ENCODE measurements around the gene ZBTB12. TPM values are rescaled to one million over a fixed set of nuclear protein-coding genes. Genes with fewer than 3 reads are reported as not detected.

ZBTB12 gene
- total RNA-seq, 2 donors from 2014 or later, result 0.88 to 1.9 TPM

DNA sequence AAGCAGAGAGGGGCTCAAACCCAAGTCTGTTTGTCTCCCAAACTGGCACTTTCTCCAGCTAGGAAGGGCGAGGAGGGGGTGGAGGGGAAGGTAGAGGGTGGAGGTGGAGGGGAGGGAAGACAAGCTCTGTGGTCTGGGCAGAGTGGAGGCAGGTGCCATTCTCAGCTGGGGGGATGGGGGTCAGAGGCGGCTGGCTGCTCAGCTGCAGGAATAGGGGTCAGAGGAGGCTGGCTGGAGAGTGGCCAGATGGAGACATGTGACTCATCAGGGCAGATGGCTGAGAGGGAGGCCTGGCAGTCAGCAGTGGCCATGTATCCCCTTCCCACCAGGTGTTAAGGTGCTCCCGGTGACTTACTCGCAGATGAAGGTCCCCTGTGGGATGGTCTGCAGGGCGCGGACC lies 19.5 kb downstream of the ZBTB12 start:
- Mint-ChIP-seq H3K9me3 (no peaks in the 10 kb centered on the region), H3K27ac (no peak overlapping the region), H3K4me1 (ENCODE audit: low read depth) (no peaks in the 10 kb centered on the region), H3K36me3 (ENCODE audit: insufficient read depth in 2 of 2) (peaks cover 9 to 11% of the 10 kb centered on the region in 2 donors), H3K27me3 (ENCODE audit: low read depth) (no peaks in the 10 kb centered on the region), H3K4me3 (no peak overlapping the region)
- ATAC-seq (replicated peaks in 1 of 2) (no peak), DNase-seq (no peak)

DNA sequence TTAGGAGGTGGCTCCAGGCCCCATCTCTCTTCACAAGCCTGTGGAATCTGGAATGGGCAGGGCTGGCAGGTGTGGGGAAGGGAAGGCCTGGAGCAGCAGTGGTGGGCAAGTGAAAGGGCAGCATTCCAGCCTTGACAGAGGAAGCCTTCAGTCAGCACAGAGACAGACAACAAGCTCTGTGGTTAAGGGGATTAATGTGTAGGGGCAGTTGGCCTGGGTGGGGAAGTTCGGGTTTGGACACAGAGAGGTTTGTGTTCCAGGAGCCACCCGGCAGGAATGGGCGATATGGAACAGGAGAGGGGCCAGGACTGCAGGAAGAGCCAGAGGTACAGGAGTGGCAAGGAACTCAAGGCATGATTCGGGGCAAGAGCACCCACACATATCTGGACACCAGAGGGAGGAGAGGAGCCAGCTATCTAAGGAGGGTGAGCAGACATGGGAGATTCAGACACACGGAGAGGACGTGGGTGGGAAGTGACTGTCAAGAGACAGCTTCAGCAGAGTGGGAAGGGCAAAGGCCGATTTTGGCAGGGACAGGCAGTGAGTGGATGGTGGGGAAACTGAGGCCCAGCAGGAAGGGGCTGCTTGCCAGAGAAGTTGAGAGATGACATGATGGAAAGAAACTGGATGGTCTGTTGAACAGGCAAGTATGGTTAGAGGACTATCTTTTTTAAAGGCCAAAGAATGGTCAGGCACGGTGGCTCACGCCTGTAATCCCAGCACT lies 20.6 kb downstream of the ZBTB12 start:
- Mint-ChIP-seq H3K4me3 (no peak overlapping the region), H3K4me1 (ENCODE audit: low read depth) (no peaks in the 10 kb centered on the region), H3K36me3 (ENCODE audit: insufficient read depth in 2 of 2) (peaks cover 8 to 11% of the 10 kb centered on the region in 2 donors), H3K27me3 (ENCODE audit: low read depth) (no peaks in the 10 kb centered on the region), H3K27ac (no peak overlapping the region), H3K9me3 (no peaks in the 10 kb centered on the region)
- ATAC-seq (replicated peaks in 1 of 2), result no peak
- no peak for DNase-seq

DNA sequence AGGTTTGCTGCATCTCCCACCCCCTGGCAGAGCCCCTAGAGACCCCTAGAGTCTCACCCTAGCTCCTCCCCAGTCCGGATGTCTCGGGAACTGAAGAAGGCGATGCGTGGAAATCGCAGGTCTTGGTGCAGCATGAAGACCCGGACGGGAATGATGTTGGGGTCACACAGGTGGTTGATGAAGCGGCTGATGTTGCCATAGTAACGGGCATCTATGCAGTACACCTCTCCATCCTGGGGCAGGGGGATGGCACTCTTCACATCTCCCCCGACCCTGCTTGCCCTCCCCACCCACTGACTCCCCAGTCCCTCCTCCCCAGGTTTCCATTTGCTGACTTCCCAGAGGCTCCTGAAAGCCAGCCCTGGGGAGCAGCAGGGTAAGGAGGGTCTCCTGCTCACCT lies 21.3 kb downstream of the ZBTB12 start:
- no peaks in the 10 kb centered on the region for H3K27me3 Mint-ChIP-seq (ENCODE audit: low read depth)
- H3K27ac Mint-ChIP-seq, result no peak overlapping the region
- DNase-seq, result no peak
- H3K4me3 Mint-ChIP-seq, result no peak overlapping the region
- H3K36me3 Mint-ChIP-seq (ENCODE audit: insufficient read depth in 2 of 2), result peaks cover 8% of the 10 kb centered on the region in 2 donors
- no peak for ATAC-seq (replicated peaks in 1 of 2)
- H3K4me1 Mint-ChIP-seq (ENCODE audit: low read depth), result peaks cover 3% of the 10 kb centered on the region
- no peaks in the 10 kb centered on the region for H3K9me3 Mint-ChIP-seq

DNA sequence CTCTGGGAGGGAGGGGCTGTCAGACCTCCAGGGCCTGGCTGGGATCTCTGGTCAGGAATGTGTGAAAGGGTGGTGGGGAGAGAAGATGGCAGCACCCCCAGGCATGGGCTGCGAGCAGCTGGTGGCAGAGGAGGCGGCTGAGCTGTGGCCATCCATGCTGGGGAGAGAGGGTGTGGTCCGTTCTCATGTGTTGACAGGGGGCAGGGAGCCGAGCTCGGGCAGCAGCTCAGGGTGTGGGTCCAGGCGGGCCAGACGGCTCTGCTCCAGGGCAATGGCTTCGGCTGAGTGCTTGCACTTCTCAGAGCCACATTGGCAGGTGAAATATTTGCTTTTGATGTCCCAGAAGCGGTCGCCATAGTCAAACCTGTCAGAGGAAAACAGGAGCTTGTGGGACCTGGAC lies 22.0 kb downstream of the ZBTB12 start:
- Mint-ChIP-seq H3K27me3 (ENCODE audit: low read depth) (no peaks in the 10 kb centered on the region), H3K4me1 (ENCODE audit: low read depth) (peaks cover 4% of the 10 kb centered on the region), H3K4me3 (no peak overlapping the region), H3K27ac (no peak overlapping the region), H3K36me3 (ENCODE audit: insufficient read depth in 2 of 2) (peaks cover 8% of the 10 kb centered on the region in 2 donors), H3K9me3 (no peaks in the 10 kb centered on the region)
- ATAC-seq (replicated peaks in 1 of 2) (no peak), DNase-seq (no peak)

DNA sequence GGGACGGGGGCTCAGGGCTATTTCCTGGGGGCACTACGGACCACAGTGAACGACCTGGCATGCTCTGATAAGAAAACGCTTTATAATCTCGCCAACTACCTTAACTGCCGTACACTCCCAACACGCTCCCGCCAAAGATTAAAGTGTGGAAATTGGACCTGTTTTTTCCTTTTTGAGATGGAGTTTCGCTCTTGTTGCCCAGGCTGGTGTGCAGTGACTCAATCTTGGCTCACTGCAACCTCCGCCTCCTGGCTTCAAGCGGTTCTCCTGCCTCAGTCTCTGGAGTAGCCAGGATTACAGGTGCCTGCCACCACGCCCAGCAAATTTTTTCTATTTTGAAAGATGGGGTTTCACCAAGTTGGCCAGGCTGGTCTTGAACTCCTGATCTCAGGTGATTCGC lies 22.7 kb downstream of the ZBTB12 start:
- Mint-ChIP-seq H3K36me3 (ENCODE audit: insufficient read depth in 2 of 2) (peaks cover 8% of the 10 kb centered on the region in 2 donors), H3K4me3 (no peak overlapping the region), H3K9me3 (no peaks in the 10 kb centered on the region), H3K4me1 (ENCODE audit: low read depth) (peaks cover 4% of the 10 kb centered on the region), H3K27me3 (ENCODE audit: low read depth) (no peaks in the 10 kb centered on the region), H3K27ac (no peak overlapping the region)
- DNase-seq (no peak), ATAC-seq (replicated peaks in 1 of 2) (no peak)

DNA sequence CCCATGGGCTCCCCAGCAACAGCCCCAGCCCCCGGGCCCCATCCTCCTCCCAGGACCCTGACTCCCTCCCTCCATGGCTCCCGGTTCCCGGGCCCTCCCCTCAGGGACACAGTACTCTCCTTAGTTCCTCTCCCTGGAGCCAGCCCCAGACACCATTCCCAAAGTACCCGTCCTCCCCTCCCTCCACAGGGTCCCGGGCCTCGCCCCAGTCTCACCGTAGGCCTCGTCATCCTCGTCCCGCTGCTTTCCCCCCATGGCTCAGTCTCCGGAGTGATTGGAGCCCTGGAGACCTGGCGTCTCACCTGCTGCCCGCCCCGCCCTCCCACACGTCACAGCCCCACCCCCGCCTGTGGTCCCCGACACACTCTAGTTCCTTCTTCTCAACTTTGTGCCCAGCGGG lies 23.2 kb downstream of the ZBTB12 start, which contains the start of gene SLC44A4:
TSS of gene SLC44A4 (minus strand) at position 272 of the 400 bp plus-strand sequence. CDS start at position 255, 17 bp downstream.
- no peaks in the 10 kb centered on the region for H3K9me3 Mint-ChIP-seq
- peaks cover 4% of the 10 kb centered on the region for H3K4me1 Mint-ChIP-seq (ENCODE audit: low read depth)
- ATAC-seq (replicated peaks in 1 of 2), result no peak
- H3K27me3 Mint-ChIP-seq (ENCODE audit: low read depth), result no peaks in the 10 kb centered on the region
- H3K36me3 Mint-ChIP-seq (ENCODE audit: insufficient read depth in 2 of 2), result peaks cover 8% of the 10 kb centered on the region in 2 donors
- no peak for DNase-seq
- H3K27ac Mint-ChIP-seq, result no peak within 1 kb of the TSS
- H3K4me3 Mint-ChIP-seq, result no peak within 1 kb of the TSS

DNA sequence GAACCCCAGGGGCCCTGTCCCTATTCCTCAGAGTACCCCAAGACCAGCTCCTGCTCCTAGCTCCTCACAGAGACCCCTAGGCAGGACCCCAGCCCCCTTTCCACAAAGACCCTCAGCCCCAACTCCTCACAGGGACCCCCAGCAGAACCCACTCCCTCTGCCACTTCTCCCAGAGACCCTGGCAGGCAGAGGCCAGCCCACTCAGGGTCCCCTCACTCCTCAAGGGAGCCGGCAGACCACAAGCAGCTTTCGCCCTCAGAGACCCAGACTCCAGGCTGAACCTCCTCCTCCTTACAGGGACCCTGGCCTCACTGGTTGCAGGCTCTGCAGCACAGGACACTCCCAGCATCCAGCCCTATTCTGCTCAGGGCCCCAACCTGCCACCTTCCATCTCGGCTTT lies 23.7 kb downstream of the ZBTB12 start:
- Mint-ChIP-seq H3K9me3 (no peaks in the 10 kb centered on the region), H3K4me1 (ENCODE audit: low read depth) (peaks cover 4% of the 10 kb centered on the region), H3K27me3 (ENCODE audit: low read depth) (no peaks in the 10 kb centered on the region), H3K36me3 (ENCODE audit: insufficient read depth in 2 of 2) (peaks cover 8% of the 10 kb centered on the region in 2 donors), H3K4me3 (no peak overlapping the region), H3K27ac (no peak overlapping the region)
- ATAC-seq (replicated peaks in 1 of 2), result no peak
- no peak for DNase-seq

DNA sequence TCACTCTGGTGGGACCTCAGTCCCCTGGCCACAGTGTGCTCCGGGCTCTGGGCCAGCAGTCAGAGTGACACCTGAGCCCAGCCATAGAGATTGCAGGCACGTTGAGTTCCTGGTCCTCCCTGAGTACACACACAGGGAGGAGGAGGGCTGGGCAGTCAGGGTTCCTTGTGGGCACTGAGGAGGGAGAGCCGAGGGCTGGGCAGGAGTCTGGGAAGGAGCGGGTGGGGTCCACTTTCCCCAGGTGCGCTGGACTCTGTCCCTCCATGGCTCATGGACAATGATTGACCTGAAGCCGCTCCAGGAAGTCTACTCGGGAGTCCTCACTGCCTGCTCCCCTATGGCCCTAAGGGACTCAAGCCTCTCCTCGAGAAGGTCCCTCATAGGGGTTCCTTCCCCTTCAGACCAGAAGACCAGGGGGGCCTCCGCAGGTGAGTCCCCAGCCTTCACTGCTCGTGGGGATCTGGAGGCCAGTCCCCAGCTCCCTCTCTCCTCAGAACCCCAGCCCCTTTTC lies 24.2 kb downstream of the ZBTB12 start:
- no peaks in the 10 kb centered on the region for H3K9me3 Mint-ChIP-seq
- H3K4me3 Mint-ChIP-seq, result no peak overlapping the region
- no peak overlapping the region for H3K27ac Mint-ChIP-seq
- H3K36me3 Mint-ChIP-seq (ENCODE audit: insufficient read depth in 2 of 2), result peaks cover 8% of the 10 kb centered on the region in 2 donors
- ATAC-seq (replicated peaks in 1 of 2) (peak in 1 of 2 donors; percentile 22), DNase-seq (no peak)
- H3K4me1 Mint-ChIP-seq (ENCODE audit: low read depth), result peaks cover 4% of the 10 kb centered on the region
- no peaks in the 10 kb centered on the region for H3K27me3 Mint-ChIP-seq (ENCODE audit: low read depth)

DNA sequence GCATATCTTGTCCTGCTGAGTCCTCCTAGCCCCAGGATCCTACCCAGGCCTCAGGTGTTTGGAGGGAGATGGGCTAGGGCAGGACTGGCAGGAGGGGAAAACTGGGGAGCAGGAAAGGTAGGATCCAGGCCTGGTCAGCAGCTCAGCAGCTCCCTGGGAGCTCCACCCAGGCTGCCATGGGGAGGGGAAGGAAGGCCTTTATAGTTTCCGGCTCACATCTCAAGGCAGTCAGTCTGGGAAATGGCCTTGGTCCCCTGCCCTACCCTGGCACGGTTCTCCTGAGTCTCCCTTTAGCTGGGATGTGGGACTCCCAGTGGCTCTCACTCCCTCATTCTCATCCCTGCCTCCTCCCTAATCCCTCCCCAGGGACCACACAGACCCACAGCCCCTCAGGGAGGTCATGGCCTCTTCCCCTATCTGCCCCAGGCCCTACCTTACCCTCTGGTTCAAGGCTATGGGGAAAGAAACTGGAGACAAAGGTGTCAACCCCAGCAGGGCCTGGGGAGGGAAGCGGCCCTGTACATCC lies 24.7 kb downstream of the ZBTB12 start:
- H3K4me1 Mint-ChIP-seq (ENCODE audit: low read depth), result peaks cover 4% of the 10 kb centered on the region
- no peaks in the 10 kb centered on the region for H3K9me3 Mint-ChIP-seq
- ATAC-seq (replicated peaks in 1 of 2), result peak in 1 of 2 donors; percentile 16
- no peak overlapping the region for H3K4me3 Mint-ChIP-seq
- DNase-seq, result no peak
- peaks cover 6 to 8% of the 10 kb centered on the region in 2 donors for H3K36me3 Mint-ChIP-seq (ENCODE audit: insufficient read depth in 2 of 2)
- H3K27ac Mint-ChIP-seq, result no peak overlapping the region
- no peaks in the 10 kb centered on the region for H3K27me3 Mint-ChIP-seq (ENCODE audit: low read depth)

DNA sequence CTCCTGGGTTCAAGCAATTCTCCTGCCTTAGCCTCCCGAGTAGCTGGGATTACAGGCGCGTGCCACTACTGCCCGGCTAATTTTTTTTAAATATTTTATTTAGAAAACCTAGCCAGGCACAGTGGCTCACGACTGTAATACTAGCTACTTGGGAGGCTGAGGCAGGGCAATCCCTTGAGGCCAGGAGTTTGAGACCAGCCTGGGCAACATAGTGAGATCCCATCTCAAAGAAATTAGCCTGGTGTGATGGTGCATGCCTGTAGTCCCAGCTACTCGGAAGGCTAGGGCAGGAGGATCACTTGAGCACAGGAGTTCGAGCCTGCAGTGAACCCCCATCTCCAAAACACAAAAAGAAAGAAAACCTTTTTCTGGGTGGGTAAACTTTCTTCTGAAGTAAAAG lies 25.5 kb downstream of the ZBTB12 start:
- H3K27me3 Mint-ChIP-seq (ENCODE audit: low read depth), result no peaks in the 10 kb centered on the region
- no peak overlapping the region for H3K4me3 Mint-ChIP-seq
- no peak overlapping the region for H3K27ac Mint-ChIP-seq
- DNase-seq (no peak), ATAC-seq (replicated peaks in 1 of 2) (no peak)
- peaks cover 1 to 5% of the 10 kb centered on the region in 2 donors for H3K36me3 Mint-ChIP-seq (ENCODE audit: insufficient read depth in 2 of 2)
- peaks cover 4% of the 10 kb centered on the region for H3K4me1 Mint-ChIP-seq (ENCODE audit: low read depth)
- no peaks in the 10 kb centered on the region for H3K9me3 Mint-ChIP-seq

DNA sequence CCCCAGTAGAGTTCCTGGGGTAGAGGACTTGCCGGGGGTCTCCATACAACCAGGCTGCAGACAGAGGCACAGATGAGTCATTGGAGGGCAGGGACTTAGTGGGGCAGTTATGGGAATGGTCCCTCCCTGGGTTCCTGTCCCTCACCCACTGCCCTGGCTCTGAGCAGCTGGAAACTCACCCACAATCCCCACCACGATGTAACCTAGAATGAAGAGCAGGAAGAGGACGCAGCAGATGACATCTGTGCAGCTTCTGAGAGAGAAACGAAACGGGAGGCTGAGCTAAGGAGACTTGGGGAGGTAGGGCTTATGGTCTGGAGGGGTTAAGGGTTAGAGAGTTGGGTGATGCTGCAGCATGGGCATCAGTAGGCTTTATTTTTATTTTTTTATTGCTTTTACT lies 26.0 kb downstream of the ZBTB12 start:
- Mint-ChIP-seq H3K27me3 (ENCODE audit: low read depth) (no peaks in the 10 kb centered on the region), H3K4me3 (no peak overlapping the region), H3K4me1 (ENCODE audit: low read depth) (peaks cover 4% of the 10 kb centered on the region), H3K9me3 (no peaks in the 10 kb centered on the region), H3K27ac (no peak overlapping the region), H3K36me3 (ENCODE audit: insufficient read depth in 2 of 2) (peaks cover 0 to under 1% of the 10 kb centered on the region in 2 donors)
- no peak for DNase-seq
- no peak for ATAC-seq (replicated peaks in 1 of 2)

DNA sequence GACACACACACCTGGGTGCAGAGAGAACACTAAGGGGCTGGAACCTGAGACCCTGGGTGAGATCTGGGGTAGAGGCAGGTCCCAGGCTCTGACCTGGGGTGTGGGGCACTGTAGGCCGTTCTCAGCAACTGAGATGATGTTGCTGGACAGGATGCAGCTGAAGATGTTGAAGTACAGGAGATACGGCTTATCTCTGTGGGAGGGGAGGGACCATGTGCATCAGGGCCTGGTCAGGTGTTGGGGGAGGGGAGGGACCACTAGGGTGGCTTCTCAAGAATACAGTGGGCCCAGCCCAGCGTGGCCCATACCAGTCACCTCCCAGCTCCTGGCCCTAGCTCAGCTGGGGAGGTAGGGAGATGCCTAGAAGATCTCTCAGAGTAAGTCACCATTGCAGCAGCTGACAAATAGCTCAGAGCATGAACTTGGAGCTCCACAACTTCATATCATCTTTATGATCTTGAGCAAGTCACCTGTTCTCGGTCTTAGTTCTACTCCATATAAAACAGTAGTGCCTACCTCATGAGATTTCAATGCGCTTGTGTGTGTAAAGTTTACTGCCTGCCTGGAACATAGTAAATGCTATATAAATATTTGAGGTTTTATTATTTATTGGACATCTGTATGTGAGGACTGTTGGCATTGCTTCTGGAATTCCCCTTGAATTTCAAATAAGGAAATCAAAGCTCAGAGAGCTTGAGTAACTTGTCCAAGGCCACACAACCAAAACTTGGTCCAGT lies 26.9 kb downstream of the ZBTB12 start:
- no peaks in the 10 kb centered on the region for H3K27me3 Mint-ChIP-seq (ENCODE audit: low read depth)
- ATAC-seq (replicated peaks in 1 of 2), result no peak
- no peak overlapping the region for H3K4me3 Mint-ChIP-seq
- no peak for DNase-seq
- no peaks in the 10 kb centered on the region for H3K36me3 Mint-ChIP-seq (ENCODE audit: insufficient read depth in 2 of 2)
- H3K4me1 Mint-ChIP-seq (ENCODE audit: low read depth), result peaks cover 4% of the 10 kb centered on the region
- no peak overlapping the region for H3K27ac Mint-ChIP-seq
- no peaks in the 10 kb centered on the region for H3K9me3 Mint-ChIP-seq

DNA sequence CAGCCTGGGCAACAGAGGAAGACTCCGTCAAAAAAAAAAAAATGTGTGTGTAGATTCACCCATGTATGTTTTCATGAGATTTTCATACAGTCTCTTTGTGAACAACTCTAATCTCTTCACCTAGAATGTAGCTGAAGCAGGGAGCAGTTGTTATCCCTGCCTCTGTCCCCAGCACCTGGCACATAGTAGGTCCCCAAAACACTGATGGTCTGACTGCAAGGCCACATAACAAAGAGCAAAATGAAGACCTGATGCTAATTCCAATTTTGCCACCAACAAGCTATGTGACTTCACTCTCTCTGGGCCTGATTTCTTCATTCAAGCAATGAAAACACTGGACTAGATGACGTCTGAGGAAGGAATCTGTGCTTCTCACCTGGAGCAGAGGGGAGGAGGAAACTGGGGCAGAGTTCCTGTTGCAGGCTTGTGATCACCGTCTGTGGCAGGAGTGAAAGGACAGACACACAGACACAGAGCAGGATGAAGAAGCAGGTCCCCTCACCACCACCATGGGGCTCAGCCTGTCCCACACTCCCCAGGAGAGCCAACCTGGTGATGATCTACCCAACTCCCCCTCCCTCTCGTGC lies 27.7 kb downstream of the ZBTB12 start:
- H3K36me3 Mint-ChIP-seq (ENCODE audit: insufficient read depth in 2 of 2), result no peaks in the 10 kb centered on the region
- no peak overlapping the region for H3K4me3 Mint-ChIP-seq
- DNase-seq (no peak), ATAC-seq (replicated peaks in 1 of 2) (no peak)
- H3K4me1 Mint-ChIP-seq (ENCODE audit: low read depth), result peaks cover 4% of the 10 kb centered on the region
- H3K27ac Mint-ChIP-seq, result no peak overlapping the region
- no peaks in the 10 kb centered on the region for H3K27me3 Mint-ChIP-seq (ENCODE audit: low read depth)
- no peaks in the 10 kb centered on the region for H3K9me3 Mint-ChIP-seq

Measured in activated T-cell treated with anti-CD3 and anti-CD28 coated beads, Interleukin-2, amount 50 U/mL, for 72 hours (primary cell).